H9 (cell line): Measurements from ENCODE around the gene DRG1. TPM values are rescaled to one million over a fixed set of nuclear protein-coding genes. Genes with fewer than 3 reads are reported as not detected.

Experiments
- DNase-seq: peaks from one replicate; pipeline ENCODE4 v3.0.0-alpha.2; 2017
- H2AFZ ChIP-seq: one replicate; pipeline ENCODE4 v1.6.1; 2013; ENCODE audit warnings: mild to moderate bottlenecking, low read length, control low read depth, moderate library complexity
- H2AK5ac ChIP-seq: 2 replicates; pipeline ENCODE4 v1.6.1; 2013; ENCODE audit warnings: low read length, control low read depth, mixed read lengths; ENCODE audit not compliant: insufficient read length
- H2BK120ac ChIP-seq: one replicate; pipeline ENCODE4 v1.6.1; 2013; ENCODE audit warnings: low read depth, mild to moderate bottlenecking, low read length, control low read depth, inconsistent platforms; ENCODE audit not compliant: poor library complexity, severe bottlenecking
- H2BK12ac ChIP-seq: 2 replicates; pipeline ENCODE4 v1.6.1; 2013; ENCODE audit warnings: low read length, control low read depth, mixed read lengths, low read depth; ENCODE audit not compliant: insufficient read length
- H2BK15ac ChIP-seq: 2 replicates; pipeline ENCODE4 v1.6.1; 2013; ENCODE audit warnings: low read depth, low read length, control low read depth
- H2BK20ac ChIP-seq: one replicate; pipeline ENCODE4 v1.6.1; 2013; ENCODE audit warnings: low read depth, mild to moderate bottlenecking, low read length, control low read depth, inconsistent platforms; ENCODE audit not compliant: poor library complexity, severe bottlenecking
- H2BK5ac ChIP-seq: 2 replicates; pipeline ENCODE4 v1.6.1; 2013; ENCODE audit warnings: low read length, control low read depth, mixed read lengths; ENCODE audit not compliant: insufficient read length
- H3K14ac ChIP-seq: 2 replicates; pipeline ENCODE4 v1.6.1; 2013; ENCODE audit warnings: low read length, control low read depth; ENCODE audit not compliant: insufficient read depth
- H3K18ac ChIP-seq: 2 replicates; pipeline ENCODE4 v1.6.1; 2013; ENCODE audit warnings: low read depth, mild to moderate bottlenecking, mixed read lengths, low read length, control low read depth; ENCODE audit not compliant: insufficient read length
- H3K23ac ChIP-seq: 2 replicates; pipeline ENCODE4 v1.6.1; 2013; ENCODE audit warnings: low read length, control low read depth, mixed read lengths, low read depth; ENCODE audit not compliant: insufficient read length
- H3K23me2 ChIP-seq: 2 replicates; pipeline ENCODE4 v1.6.1; 2013; ENCODE audit warnings: low read depth, mild to moderate bottlenecking, mixed read lengths, low read length, control low read depth; ENCODE audit not compliant: insufficient read length, poor library complexity, severe bottlenecking
- H3K27ac ChIP-seq: 2 replicates; pipeline ENCODE4 v1.5.1; 2013; ENCODE audit warnings: low read length, control low read depth, mixed read lengths, low read depth; ENCODE audit not compliant: insufficient read length
- H3K27me3 ChIP-seq: 2 replicates; pipeline ENCODE4 v1.6.1; 2013; ENCODE audit warnings: low read length, control low read depth, inconsistent platforms; ENCODE audit not compliant: insufficient read depth
- H3K4ac ChIP-seq: 2 replicates; pipeline ENCODE4 v1.6.1; 2013; ENCODE audit warnings: low read depth, mild to moderate bottlenecking, control low read depth, inconsistent platforms, low read length, moderate library complexity
- H3K4me1 ChIP-seq: 2 replicates; pipeline ENCODE4 v1.6.1; 2013; ENCODE audit warnings: low read length, control low read depth, inconsistent platforms; ENCODE audit not compliant: insufficient read depth
- H3K4me2 ChIP-seq: 2 replicates; pipeline ENCODE4 v1.6.1; 2013; ENCODE audit warnings: low read length, control low read depth, mixed read lengths; ENCODE audit not compliant: insufficient read length, insufficient read depth
- H3K56ac ChIP-seq: 2 replicates; pipeline ENCODE4 v1.6.1; 2013; ENCODE audit warnings: low read depth, mild to moderate bottlenecking, mixed read lengths, low read length, control low read depth; ENCODE audit not compliant: insufficient read length
- H3K79me1 ChIP-seq: 2 replicates; pipeline ENCODE4 v1.6.1; 2013; ENCODE audit warnings: low read depth, mild to moderate bottlenecking, moderate library complexity, low read length, control low read depth, inconsistent platforms; ENCODE audit not compliant: insufficient read depth, poor library complexity, severe bottlenecking
- H3K79me2 ChIP-seq: 2 replicates; pipeline ENCODE4 v1.6.1; 2013; ENCODE audit warnings: low read length, control low read depth, inconsistent platforms; ENCODE audit not compliant: insufficient read depth
- H3K9ac ChIP-seq: 2 replicates; pipeline ENCODE4 v1.6.1; 2013; ENCODE audit warnings: low read length, control low read depth, mixed read lengths; ENCODE audit not compliant: insufficient read length; ENCODE audit errors: extremely low read depth
- H3K9me3 ChIP-seq: one replicate; pipeline ENCODE4 v1.6.1; 2013; ENCODE audit warnings: low read depth, low read length, inconsistent platforms; ENCODE audit not compliant: control insufficient read depth
- H3T11ph ChIP-seq: one replicate; pipeline ENCODE4 v1.6.1; 2013; ENCODE audit warnings: mild to moderate bottlenecking, low read length, control low read depth, inconsistent platforms
- H4K20me1 ChIP-seq: one replicate; pipeline ENCODE4 v1.6.1; 2013; ENCODE audit not compliant: control insufficient read depth, insufficient read length, insufficient read depth
- H4K5ac ChIP-seq: 2 replicates; pipeline ENCODE4 v1.6.1; 2013; ENCODE audit warnings: low read depth, mild to moderate bottlenecking, mixed read lengths, low read length, control low read depth; ENCODE audit not compliant: insufficient read length
- H4K8ac ChIP-seq: replicated peaks from 2 replicates; pipeline ENCODE4 v1.6.1; 2013; ENCODE audit warnings: low read length, control low read depth, mixed read lengths, low read depth; ENCODE audit not compliant: insufficient read length
- H4K91ac ChIP-seq: 2 replicates; pipeline ENCODE4 v1.6.1; 2013; ENCODE audit warnings: low read depth, mild to moderate bottlenecking, moderate library complexity, mixed read lengths, low read length, control low read depth; ENCODE audit not compliant: insufficient read length
- H3K27ac Mint-ChIP-seq, 3 experiments: 2 replicates in 2 of 3; 3 replicates in 1 of 3; pipeline ENCODE4 v1.8.0; 2020 to 2021; ENCODE audit warnings: mixed read lengths in 3 of 3, mild to moderate bottlenecking in 1 of 3, moderate library complexity in 1 of 3
- H3K27me3 Mint-ChIP-seq: 2 replicates; pipeline ENCODE4 v1.8.0; 2021; ENCODE audit warnings: low read depth, mild to moderate bottlenecking, moderate library complexity, mixed read lengths
- H3K36me3 Mint-ChIP-seq, 3 experiments: 2 replicates in 2 of 3; 3 replicates in 1 of 3; pipeline ENCODE4 v1.8.0; 2020 to 2021; ENCODE audit warnings: low read depth in 3 of 3, mixed read lengths in 3 of 3; ENCODE audit not compliant: insufficient read depth in 1 of 3
- H3K4me1 Mint-ChIP-seq, 2 experiments: 2 replicates each; pipeline ENCODE4 v1.8.0; 2020; ENCODE audit warnings: mixed read lengths in 2 of 2
- H3K4me3 Mint-ChIP-seq, 2 experiments: 2 replicates in 1 of 2; 3 replicates in 1 of 2; pipeline ENCODE4 v1.8.0; 2020 to 2021; ENCODE audit warnings: mild to moderate bottlenecking in 2 of 2, mixed read lengths in 2 of 2, moderate library complexity in 1 of 2
- H3K9me3 Mint-ChIP-seq, 2 experiments: 2 replicates in 1 of 2; 3 replicates in 1 of 2; pipeline ENCODE4 v1.8.0; 2020; ENCODE audit warnings: mild to moderate bottlenecking in 2 of 2, mixed read lengths in 2 of 2, moderate library complexity in 1 of 2
- CTCF ChIP-seq: fragments of 200-600 bp; sonication (generic); conservative IDR thresholded peaks from 3 replicates; pipeline ENCODE4 v1.8.0; 2021; ENCODE audit warnings: antibody characterized with exemption, mild to moderate bottlenecking
- WGBS: extraction: QIAGEN DNeasy Blood & Tissue Kit; methylation state at CpG from one replicate; pipeline ENCODE4 v1.1.7; 2013; ENCODE audit warnings: missing lambda C conversion rate, low lambda C conversion rate, mixed read lengths; ENCODE audit not compliant: insufficient read length; ENCODE audit errors: extremely low coverage; 5-methylcytosine and 5-hydroxymethylcytosine counted together
- total RNA-seq: library from RNA; stranded (reverse); gene quantifications from 2 replicates; pipeline ENCODE4 v1.2.1, GENCODE V29; 2021

The DRG1 gene
- total RNA-seq, 1 experiment from 2014 or later, result 89.5 TPM

- no peaks in the 10 kb centered on the region for H3K4me1 ChIP-seq
- no peaks in the 10 kb centered on the region for H3K79me2 ChIP-seq
- H4K20me1 ChIP-seq, result no peaks in the 10 kb centered on the region
- no peak overlapping the region for H3K4me2 ChIP-seq
- H3K23ac ChIP-seq, result no peak overlapping the region
- H3K23me2 ChIP-seq, result no peaks in the 10 kb centered on the region
- H3K4me3 Mint-ChIP-seq, result no peak overlapping the region
- H3K56ac ChIP-seq, result no peak overlapping the region
- DNase-seq, result no peak
- H3K9me3 ChIP-seq, result no peaks in the 10 kb centered on the region
- no peak overlapping the region for H4K8ac ChIP-seq
- no peak overlapping the region for H3K27ac ChIP-seq
- H3K18ac ChIP-seq, result no peak overlapping the region
- no peak overlapping the region for H3K14ac ChIP-seq
- no peak overlapping the region for H4K5ac ChIP-seq
- H4K91ac ChIP-seq, result no peak overlapping the region
- H2BK120ac ChIP-seq, result no peak overlapping the region
- no peaks in the 10 kb centered on the region for H3K79me1 ChIP-seq
- H2BK12ac ChIP-seq, result no peak overlapping the region
- WGBS, result no CpG with 5 or more reads among the region's 7 CpGs
- peaks cover 7 to 10% of the 10 kb centered on the region in 2 experiments for H3K4me1 Mint-ChIP-seq
- no peak overlapping the region for H3K4ac ChIP-seq
- no peak overlapping the region for H2BK5ac ChIP-seq
- no peaks in the 10 kb centered on the region; the same call in 1 of the 2 replicates for H3K27me3 Mint-ChIP-seq
- no peak overlapping the region; a peak in 1 of 7 replicates for H3K27ac Mint-ChIP-seq
- H2AFZ ChIP-seq, result no peak overlapping the region
- no peak overlapping the region for H3K9ac ChIP-seq
- H3K27me3 ChIP-seq, result no peaks in the 10 kb centered on the region
- H3K9me3 Mint-ChIP-seq, result no peaks in the 10 kb centered on the region
- H2BK20ac ChIP-seq, result no peak overlapping the region
- TF ChIP-seq CTCF, result no peak
- no peak overlapping the region for H2BK15ac ChIP-seq
- H3T11ph ChIP-seq, result no peak overlapping the region
- no peak overlapping the region for H2AK5ac ChIP-seq
- peaks cover 11 to 85% (median 66%) of the 10 kb centered on the region in 3 experiments; a peak in 6 of 7 replicates for H3K36me3 Mint-ChIP-seq
Measured at GRCh38 chr22:31440681-31441080, 41.3 kb downstream of the DRG1 start.
